WERI-Rb-1 (cell line): ENCODE data around the gene PSMB2.

ENCODE experiments used
- DNase-seq: peaks from one replicate; pipeline ENCODE4 v3.0.0-alpha.2; 2020
- H3K27ac ChIP-seq: fragments of 250-450 bp; sonication (Bioruptor Pico); 2 replicates; pipeline ENCODE4 v1.5.1; 2020; ENCODE audit warnings: mild to moderate bottlenecking, moderate library complexity
- H3K27me3 ChIP-seq: fragments of 250-450 bp; sonication (Bioruptor Pico); 2 replicates; pipeline ENCODE4 v1.5.1; 2021; ENCODE audit warnings: mild to moderate bottlenecking, low read depth, moderate library complexity; ENCODE audit not compliant: insufficient read depth, severe bottlenecking
- H3K36me3 ChIP-seq: fragments of 250-450 bp; sonication (Bioruptor Pico); 2 replicates; pipeline ENCODE4 v1.5.1; 2020; ENCODE audit warnings: mild to moderate bottlenecking, moderate library complexity
- H3K4me3 ChIP-seq: 2 replicates; pipeline ENCODE4 v1.5.1; 2011; ENCODE audit warnings: low read depth, mild to moderate bottlenecking, control low read depth, low read length
- H3K9me3 ChIP-seq: fragments of 250-450 bp; sonication (Bioruptor Pico); 2 replicates; pipeline ENCODE4 v1.5.1; 2021; ENCODE audit warnings: mild to moderate bottlenecking, moderate library complexity; ENCODE audit not compliant: severe bottlenecking
- CTCF ChIP-seq: IDR thresholded peaks from 2 replicates; pipeline ENCODE4 v1.5.1; 2011; ENCODE audit warnings: low read depth, mild to moderate bottlenecking, control low read depth, inconsistent platforms, low read length

Gene PSMB2

GRCh38 chr1:35605867-35606182, 35.5 kb downstream of the PSMB2 start:
- no peaks in the 10 kb centered on the region for H3K9me3 ChIP-seq
- no peak overlapping the region for H3K27ac ChIP-seq
- peaks cover 83% of the 10 kb centered on the region for H3K36me3 ChIP-seq
- no peak for DNase-seq
- no peak for TF ChIP-seq CTCF
- no peak overlapping the region for H3K4me3 ChIP-seq
- H3K27me3 ChIP-seq, result no peaks in the 10 kb centered on the region

DNA sequence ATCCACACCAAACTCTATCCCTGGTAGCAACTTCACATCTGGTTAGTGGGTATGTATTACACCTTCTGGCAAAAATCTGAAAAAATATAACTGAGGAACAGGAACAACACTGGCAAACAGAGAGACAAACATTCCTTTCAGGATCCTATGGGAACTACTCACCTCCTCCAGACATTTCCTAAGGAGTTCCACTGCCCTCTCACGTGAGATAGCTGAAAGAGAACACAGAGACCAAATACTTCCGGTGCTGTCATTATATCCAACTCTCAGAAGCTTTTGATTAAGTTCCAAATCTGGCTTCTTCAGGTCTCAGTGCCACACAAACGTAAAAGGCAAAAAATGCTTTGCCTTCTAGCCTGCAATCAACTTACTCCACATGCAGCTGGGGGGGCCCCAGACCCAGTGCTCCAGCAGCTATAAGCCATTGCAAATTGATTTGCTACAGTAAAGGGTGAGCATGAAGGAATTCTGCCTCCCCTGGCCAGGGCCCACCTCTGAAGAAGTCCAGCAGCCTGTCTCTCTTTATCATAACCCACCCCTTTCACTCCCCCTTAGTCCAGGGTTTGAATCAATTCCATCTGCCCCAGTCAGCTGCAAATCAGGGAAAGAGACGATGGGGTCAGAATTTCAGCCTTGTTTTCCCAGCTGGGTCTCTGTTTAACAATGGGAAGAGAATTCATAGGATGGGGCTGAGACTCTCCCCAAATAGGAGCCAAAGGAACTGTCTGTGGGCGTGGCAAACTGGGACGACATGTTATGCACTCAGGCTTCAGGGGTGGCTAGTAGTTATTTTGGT, 36.1 kb downstream of the PSMB2 start:
- no peak overlapping the region for H3K4me3 ChIP-seq
- no peak for DNase-seq
- TF ChIP-seq CTCF, result no peak
- no peak overlapping the region for H3K27ac ChIP-seq
- no peaks in the 10 kb centered on the region for H3K27me3 ChIP-seq
- H3K9me3 ChIP-seq, result no peaks in the 10 kb centered on the region
- H3K36me3 ChIP-seq, result peaks cover 79% of the 10 kb centered on the region

- Histone ChIP-seq H3K36me3 (peaks cover 77% of the 10 kb centered on the region), H3K4me3 (no peak overlapping the region)
- no peak for DNase-seq
Measured at GRCh38 chr1:35603941-35604340, 37.4 kb downstream of the PSMB2 start.

GRCh38 chr1:35603468-35603867, 37.9 kb downstream of the PSMB2 start:
- H3K27me3 ChIP-seq, result no peaks in the 10 kb centered on the region
- no peak overlapping the region for H3K4me3 ChIP-seq
- H3K36me3 ChIP-seq, result peaks cover 72% of the 10 kb centered on the region
- no peak for DNase-seq
- TF ChIP-seq CTCF, result no peak
- H3K9me3 ChIP-seq, result no peaks in the 10 kb centered on the region
- no peak overlapping the region for H3K27ac ChIP-seq

More at GRCh38 chr1:35603941-35604340, 37.4 kb downstream of the PSMB2 start:
- no peak for TF ChIP-seq CTCF
- Histone ChIP-seq H3K9me3 (no peaks in the 10 kb centered on the region), H3K27ac (no peak overlapping the region), H3K27me3 (no peaks in the 10 kb centered on the region)

DNA sequence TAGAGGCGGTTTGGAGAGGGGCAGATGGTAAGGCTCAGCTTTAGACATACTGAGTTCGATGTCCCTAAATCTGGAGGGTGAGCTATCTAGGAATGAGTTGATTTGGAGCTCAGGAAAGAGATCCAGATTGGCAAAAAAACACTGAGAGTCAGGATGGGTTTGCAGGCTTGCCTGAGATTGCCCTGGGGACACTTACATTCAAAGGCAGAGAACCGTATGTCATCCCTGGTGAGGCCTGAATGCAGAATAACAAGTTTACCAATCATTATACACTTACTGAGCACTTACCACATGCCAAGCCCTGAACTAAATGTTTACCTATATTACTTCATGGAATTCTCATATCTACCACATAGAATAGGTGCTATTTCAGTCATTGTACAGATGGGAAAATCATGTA, 40.7 kb downstream of the PSMB2 start:
- TF ChIP-seq CTCF, result no peak
- no peak overlapping the region for H3K4me3 ChIP-seq
- H3K9me3 ChIP-seq, result no peaks in the 10 kb centered on the region
- H3K36me3 ChIP-seq, result peaks cover 48% of the 10 kb centered on the region
- H3K27me3 ChIP-seq, result no peaks in the 10 kb centered on the region
- H3K27ac ChIP-seq, result no peak overlapping the region
- DNase-seq, result no peak

DNA sequence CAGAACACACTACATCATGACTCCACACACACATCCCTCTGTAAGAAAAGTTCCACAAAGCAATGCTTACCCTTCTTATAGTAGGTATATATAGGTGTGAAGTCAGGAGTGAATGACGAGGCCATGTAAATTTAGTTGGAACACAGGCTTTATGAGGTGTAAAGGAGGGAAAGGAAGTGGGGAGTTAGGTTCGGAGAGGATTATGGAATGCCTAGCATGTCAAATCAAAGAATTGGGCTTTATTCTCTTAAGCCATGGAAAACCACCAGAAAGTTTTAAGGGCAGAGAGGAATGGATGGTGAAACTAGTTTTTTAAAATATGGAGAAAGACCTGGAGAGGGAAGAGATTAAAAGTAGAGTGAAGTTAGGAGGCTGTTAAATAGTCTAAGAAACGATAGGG, 41.9 kb downstream of the PSMB2 start:
- peaks cover 36% of the 10 kb centered on the region for H3K36me3 ChIP-seq
- no peak overlapping the region for H3K27ac ChIP-seq
- no peaks in the 10 kb centered on the region for H3K9me3 ChIP-seq
- TF ChIP-seq CTCF, result no peak
- no peak overlapping the region for H3K4me3 ChIP-seq
- H3K27me3 ChIP-seq, result no peaks in the 10 kb centered on the region
- DNase-seq, result no peak
